Vagina (tissue), 2 donors: Measurements from ENCODE around the gene C16orf74.

Source experiments
- POLR2A ChIP-seq, 2 donors: fragments of 450-650 bp; IDR thresholded peaks; one replicate each; pipeline ENCODE4 v1.6.1; 2017; ENCODE audit warnings: antibody characterized with exemption in 2 of 2, mild to moderate bottlenecking in 2 of 2, moderate library complexity in 2 of 2
- TF ChIP-seq, protein P1 (sequence below), 3 experiments: fragments of 450-650 bp in 2 of 3; fragments of 200-600 bp in 1 of 3; sonication (generic) in 1 of 3; IDR thresholded peaks; one replicate each; pipeline ENCODE4 v1.5.1; 2017 to 2019; ENCODE audit warnings: antibody characterized with exemption in 3 of 3, mild to moderate bottlenecking in 2 of 3, moderate library complexity in 2 of 3

DNA sequence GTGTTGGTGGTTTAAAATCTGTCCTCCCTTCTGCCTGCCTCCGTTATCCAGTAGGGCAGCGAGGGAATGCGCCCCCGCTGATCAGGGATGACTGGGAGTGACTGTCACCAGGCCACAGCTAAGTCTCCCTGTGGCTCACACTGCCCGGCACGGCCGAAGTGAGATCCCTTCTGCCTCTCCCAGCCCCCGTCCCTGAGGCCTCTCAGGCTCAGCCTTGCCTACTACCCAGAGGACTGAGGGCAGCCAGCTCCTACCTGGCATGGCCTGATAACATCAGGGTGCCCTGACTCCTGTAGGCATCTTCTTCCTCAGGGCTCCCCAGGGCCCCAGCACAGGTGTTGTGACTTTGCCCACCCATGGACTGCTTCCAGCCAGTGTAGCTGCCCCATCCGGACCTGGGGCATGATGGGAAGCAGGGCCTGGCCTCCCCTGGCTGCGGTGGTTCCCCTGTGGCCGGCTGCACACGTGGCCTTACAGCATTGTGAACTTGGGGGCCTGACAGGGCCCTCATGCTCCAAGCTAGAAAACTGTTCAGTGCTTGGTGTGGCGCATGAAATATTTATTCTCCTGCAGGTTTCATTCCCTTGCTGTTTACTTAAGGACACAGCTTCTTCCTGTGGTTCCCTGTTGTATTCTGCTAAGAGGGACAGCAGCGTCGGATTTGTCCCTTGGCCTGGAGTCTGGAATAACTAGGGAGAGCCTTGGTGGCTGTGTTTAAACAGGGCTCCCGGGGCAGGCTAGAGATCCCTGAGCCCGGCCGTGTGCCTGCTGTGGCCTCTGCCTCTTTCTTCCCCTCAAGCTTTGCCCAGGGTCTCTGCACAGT, 92.2 kb downstream of the C16orf74 start:
- TF ChIP-seq, protein P1, sequence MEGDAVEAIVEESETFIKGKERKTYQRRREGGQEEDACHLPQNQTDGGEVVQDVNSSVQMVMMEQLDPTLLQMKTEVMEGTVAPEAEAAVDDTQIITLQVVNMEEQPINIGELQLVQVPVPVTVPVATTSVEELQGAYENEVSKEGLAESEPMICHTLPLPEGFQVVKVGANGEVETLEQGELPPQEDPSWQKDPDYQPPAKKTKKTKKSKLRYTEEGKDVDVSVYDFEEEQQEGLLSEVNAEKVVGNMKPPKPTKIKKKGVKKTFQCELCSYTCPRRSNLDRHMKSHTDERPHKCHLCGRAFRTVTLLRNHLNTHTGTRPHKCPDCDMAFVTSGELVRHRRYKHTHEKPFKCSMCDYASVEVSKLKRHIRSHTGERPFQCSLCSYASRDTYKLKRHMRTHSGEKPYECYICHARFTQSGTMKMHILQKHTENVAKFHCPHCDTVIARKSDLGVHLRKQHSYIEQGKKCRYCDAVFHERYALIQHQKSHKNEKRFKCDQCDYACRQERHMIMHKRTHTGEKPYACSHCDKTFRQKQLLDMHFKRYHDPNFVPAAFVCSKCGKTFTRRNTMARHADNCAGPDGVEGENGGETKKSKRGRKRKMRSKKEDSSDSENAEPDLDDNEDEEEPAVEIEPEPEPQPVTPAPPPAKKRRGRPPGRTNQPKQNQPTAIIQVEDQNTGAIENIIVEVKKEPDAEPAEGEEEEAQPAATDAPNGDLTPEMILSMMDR (IDR thresholded peaks at IDR 0.05), result no peak
- no peak for TF ChIP-seq POLR2A (IDR thresholded peaks at IDR 0.05)
